Astrocyte (in vitro differentiated cells and primary cell): Measurements from ENCODE around the gene OSTN.

Experiments
- EZH2 ChIP-seq: IDR thresholded peaks from 2 replicates; pipeline ENCODE4 v1.6.1; 2012; ENCODE audit warnings: mild to moderate bottlenecking, low read length, inconsistent platforms; ENCODE audit not compliant: insufficient read depth
- TF ChIP-seq, protein P1 (sequence below): IDR thresholded peaks from 2 replicates; pipeline ENCODE4 v1.5.1; 2011; ENCODE audit warnings: low read depth, mild to moderate bottlenecking, inconsistent platforms, low read length, moderate library complexity; ENCODE audit not compliant: insufficient read depth

DNA sequence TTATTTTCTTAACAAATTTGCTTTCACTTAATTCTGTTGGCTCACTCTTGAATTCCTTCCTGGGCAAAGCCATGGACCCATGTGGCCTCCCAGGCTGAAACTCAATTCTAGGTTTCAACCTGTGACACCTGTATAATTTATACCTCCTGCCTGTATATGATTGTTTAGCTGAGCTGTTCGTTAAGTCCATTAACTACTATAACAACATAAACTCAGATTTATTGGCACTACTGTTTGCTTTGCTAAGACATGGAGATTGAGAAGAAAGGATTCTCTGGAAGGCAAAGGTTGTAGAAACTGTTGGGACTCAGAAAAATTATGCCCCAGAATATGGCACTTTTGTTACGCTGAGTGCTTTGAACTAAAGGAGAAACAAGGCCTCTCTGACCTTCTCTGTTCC lies 103.4 kb downstream of the OSTN start:
- TF ChIP-seq, protein P1, sequence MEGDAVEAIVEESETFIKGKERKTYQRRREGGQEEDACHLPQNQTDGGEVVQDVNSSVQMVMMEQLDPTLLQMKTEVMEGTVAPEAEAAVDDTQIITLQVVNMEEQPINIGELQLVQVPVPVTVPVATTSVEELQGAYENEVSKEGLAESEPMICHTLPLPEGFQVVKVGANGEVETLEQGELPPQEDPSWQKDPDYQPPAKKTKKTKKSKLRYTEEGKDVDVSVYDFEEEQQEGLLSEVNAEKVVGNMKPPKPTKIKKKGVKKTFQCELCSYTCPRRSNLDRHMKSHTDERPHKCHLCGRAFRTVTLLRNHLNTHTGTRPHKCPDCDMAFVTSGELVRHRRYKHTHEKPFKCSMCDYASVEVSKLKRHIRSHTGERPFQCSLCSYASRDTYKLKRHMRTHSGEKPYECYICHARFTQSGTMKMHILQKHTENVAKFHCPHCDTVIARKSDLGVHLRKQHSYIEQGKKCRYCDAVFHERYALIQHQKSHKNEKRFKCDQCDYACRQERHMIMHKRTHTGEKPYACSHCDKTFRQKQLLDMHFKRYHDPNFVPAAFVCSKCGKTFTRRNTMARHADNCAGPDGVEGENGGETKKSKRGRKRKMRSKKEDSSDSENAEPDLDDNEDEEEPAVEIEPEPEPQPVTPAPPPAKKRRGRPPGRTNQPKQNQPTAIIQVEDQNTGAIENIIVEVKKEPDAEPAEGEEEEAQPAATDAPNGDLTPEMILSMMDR, result no peak
- no peak for TF ChIP-seq EZH2
